ENCODE measurements around the gene IFIT5. TPM values are rescaled to one million over a fixed set of nuclear protein-coding genes. Genes with fewer than 3 reads are reported as not detected.

Gene IFIT5
- total RNA-seq (2014; rRNA removed; shearing (Covaris generic)) = 21.8 and 25.9 TPM in 2 replicates
- polyA plus RNA-seq (2016; fragmentation: Nextera tagmentation; extraction: Ambion mirVana) = 20.7 and 21.3 TPM in 2 replicates

- peak within 1 kb of the TSS; percentile 89 for H3K4me2 ChIP-seq (ENCODE audit: unreplicated experiment)
- TF ChIP-seq EZH2 (IDR thresholded peaks at IDR 0.05; ENCODE audit: insufficient read depth, poor library complexity, severe bottlenecking) = no peak
- no peak for TF ChIP-seq EZH2phosphoT487 (IDR thresholded peaks at IDR 0.05; ENCODE audit: insufficient read depth, low read depth)
- no peaks in the 10 kb centered on the region for H3K9me3 ChIP-seq (ENCODE audit: low read depth)
- peaks cover 11% of the 10 kb centered on the region for H3K4me1 ChIP-seq (ENCODE audit: insufficient read depth)
- H3K36me3 ChIP-seq (ENCODE audit: low read depth) = 0 out of 2 replicates have a peak, but pooled peaks cover 18% of the 10 kb centered on the region
- H4K20me1 ChIP-seq (ENCODE audit: insufficient read depth) = no peaks in the 10 kb centered on the region
- H2AFZ ChIP-seq = peak within 1 kb of the TSS; percentile 94
- H3K4me3 ChIP-seq = peak within 1 kb of the TSS; percentile 86
- in situ Hi-C loops (cut with MboI) = loop anchor here (25.0 kb wide), 1 partner anchor 298 kb away; the partner anchor contains the start of gene KIF20B
- no peaks in the 10 kb centered on the region for H3K27me3 ChIP-seq (replicated peaks; ENCODE audit: insufficient read depth)
- peak; percentile 86 for DNase-seq
- no peaks in the 10 kb centered on the region for H3K9me2 ChIP-seq (ENCODE audit: insufficient read depth)
- WGBS, 2 experiments (ENCODE audit: low coverage in 1 of 2, low lambda C conversion rate in 2 of 2, missing lambda C conversion rate in 2 of 2) = 0 to 1% methylated on average over 45 to 48 of the region's 48 CpGs
- peaks cover 45% of the 10 kb centered on the region for H3K79me2 ChIP-seq (ENCODE audit: insufficient read depth)
- H3K9ac ChIP-seq = peak within 1 kb of the TSS; percentile 93
- peaks cover 7% of the 10 kb centered on the region for H3F3A ChIP-seq (ENCODE audit: insufficient read depth)
- peak within 1 kb of the TSS; percentile 89 for H3K27ac ChIP-seq
Measured at GRCh38 chr10:89414146-89414878, at the start of gene IFIT5. TSS of gene IFIT5 (plus strand) at chr10:89414568. CDS start at chr10:89414799, 231 bp downstream.

GRCh38 chr10:89367529-89367928 is 46.8 kb upstream of the IFIT5 start:
- DNase-seq = no peak
- in situ Hi-C loops (cut with MboI) = no loop called here
- no peak overlapping the region for H2AFZ ChIP-seq
- no peaks in the 10 kb centered on the region for H3K9me2 ChIP-seq (ENCODE audit: insufficient read depth)
- no peaks in the 10 kb centered on the region for H3K79me2 ChIP-seq (ENCODE audit: insufficient read depth)
- H3K9me3 ChIP-seq (ENCODE audit: low read depth) = no peaks in the 10 kb centered on the region
- 0 out of 2 replicates have a peak, but pooled peaks cover under 1% of the 10 kb centered on the region for H3F3A ChIP-seq (ENCODE audit: insufficient read depth)
- TF ChIP-seq EZH2phosphoT487 (IDR thresholded peaks at IDR 0.05; ENCODE audit: insufficient read depth, low read depth) (no peak), EZH2 (IDR thresholded peaks at IDR 0.05; ENCODE audit: insufficient read depth, poor library complexity, severe bottlenecking) (no peak)
- H3K27me3 ChIP-seq (replicated peaks; ENCODE audit: insufficient read depth) = no peaks in the 10 kb centered on the region
- H3K36me3 ChIP-seq (ENCODE audit: low read depth) = no peaks in the 10 kb centered on the region
- no peak overlapping the region for H3K4me2 ChIP-seq (ENCODE audit: unreplicated experiment)
- H3K27ac ChIP-seq = no peak overlapping the region
- H4K20me1 ChIP-seq (ENCODE audit: insufficient read depth) = no peaks in the 10 kb centered on the region
- H3K4me3 ChIP-seq = no peak overlapping the region
- H3K9ac ChIP-seq = no peak overlapping the region
- 29 to 32% methylated on average over 4 of the region's 4 CpGs for WGBS, 2 experiments (ENCODE audit: low coverage in 1 of 2, low lambda C conversion rate in 2 of 2, missing lambda C conversion rate in 2 of 2)
- H3K4me1 ChIP-seq (ENCODE audit: insufficient read depth) = peaks cover 21% of the 10 kb centered on the region

- peaks cover 5% of the 10 kb centered on the region; the same call in 1 of the 2 replicates for H3F3A ChIP-seq (ENCODE audit: insufficient read depth)
- H3K9me3 ChIP-seq (ENCODE audit: low read depth) = no peaks in the 10 kb centered on the region
- H3K27ac ChIP-seq = no peak overlapping the region
- 38 to 82% methylated on average over 1 of the region's 1 CpG for WGBS, 2 experiments (ENCODE audit: low coverage in 1 of 2, low lambda C conversion rate in 2 of 2, missing lambda C conversion rate in 2 of 2)
- no peaks in the 10 kb centered on the region for H4K20me1 ChIP-seq (ENCODE audit: insufficient read depth)
- H3K79me2 ChIP-seq (ENCODE audit: insufficient read depth) = no peaks in the 10 kb centered on the region
- in situ Hi-C loops (cut with MboI) = no loop called here
- H3K4me1 ChIP-seq (ENCODE audit: insufficient read depth) = peaks cover 21% of the 10 kb centered on the region
- no peak overlapping the region for H3K9ac ChIP-seq
- no peak for DNase-seq
- TF ChIP-seq EZH2 (IDR thresholded peaks at IDR 0.05; ENCODE audit: insufficient read depth, poor library complexity, severe bottlenecking) = no peak
- no peak for TF ChIP-seq EZH2phosphoT487 (IDR thresholded peaks at IDR 0.05; ENCODE audit: insufficient read depth, low read depth)
- no peaks in the 10 kb centered on the region for H3K27me3 ChIP-seq (replicated peaks; ENCODE audit: insufficient read depth)
- H3K4me3 ChIP-seq = no peak overlapping the region
- H3K9me2 ChIP-seq (ENCODE audit: insufficient read depth) = no peaks in the 10 kb centered on the region
- no peak overlapping the region for H3K4me2 ChIP-seq (ENCODE audit: unreplicated experiment)
- H3K36me3 ChIP-seq (ENCODE audit: low read depth) = no peaks in the 10 kb centered on the region
- H2AFZ ChIP-seq = no peak overlapping the region
Measured at GRCh38 chr10:89368129-89368528, 46.2 kb upstream of the IFIT5 start.

- Histone ChIP-seq H3K4me2 (ENCODE audit: unreplicated experiment) (peak overlapping the region; percentile 45), H3K9ac (peak overlapping the region; percentile 55), H3K9me3 (ENCODE audit: low read depth) (no peaks in the 10 kb centered on the region), H3K27ac (peak overlapping the region; percentile 61), H4K20me1 (ENCODE audit: insufficient read depth) (no peaks in the 10 kb centered on the region), H3K27me3 (replicated peaks; ENCODE audit: insufficient read depth) (no peaks in the 10 kb centered on the region), H3F3A (ENCODE audit: insufficient read depth) (peaks cover 17% of the 10 kb centered on the region), H3K4me1 (ENCODE audit: insufficient read depth) (peaks cover 34% of the 10 kb centered on the region), H3K79me2 (ENCODE audit: insufficient read depth) (no peaks in the 10 kb centered on the region), H3K9me2 (ENCODE audit: insufficient read depth) (no peaks in the 10 kb centered on the region), H2AFZ (peak overlapping the region; percentile 62), H3K4me3 (no peak overlapping the region), H3K36me3 (ENCODE audit: low read depth) (no peaks in the 10 kb centered on the region)
- in situ Hi-C loops (cut with MboI) = loop anchor here (5.0 kb wide), 1 partner anchor 112 kb away; no protein-coding TSS in a partner anchor
- no peak for TF ChIP-seq EZH2 (IDR thresholded peaks at IDR 0.05; ENCODE audit: insufficient read depth, poor library complexity, severe bottlenecking)
- TF ChIP-seq EZH2phosphoT487 (IDR thresholded peaks at IDR 0.05; ENCODE audit: insufficient read depth, low read depth) = no peak
- DNase-seq = peak; percentile 79
- WGBS, 2 experiments (ENCODE audit: low coverage in 1 of 2, low lambda C conversion rate in 2 of 2, missing lambda C conversion rate in 2 of 2) = 45 to 46% methylated on average over 5 of the region's 5 CpGs
Measured at GRCh38 chr10:89369156-89370105, 44.9 kb upstream of the IFIT5 start.

All from GM23248 (cell line).